SK-N-SH treated with all-trans-retinoic acid at 6 μM for 48 hours (cell line): Measurements from ENCODE around the gene ACKR3.

Experiments
- ARNTL ChIP-seq: fragments of 450-650 bp; formaldehyde crosslinking; IDR thresholded peaks from 2 replicates; pipeline ENCODE4 v1.5.0; 2020; ENCODE audit warnings: low read depth, mild to moderate bottlenecking, moderate library complexity, borderline replicate concordance
- CREB5 ChIP-seq: fragments of 250-450 bp; sonication (Bioruptor Pico); IDR thresholded peaks from 2 replicates; pipeline ENCODE4 v1.5.1; 2020; ENCODE audit warnings: low read depth, mild to moderate bottlenecking, moderate library complexity
- GLIS3 ChIP-seq: fragments of 250-450 bp; sonication (Bioruptor Pico); IDR thresholded peaks from 2 replicates; pipeline ENCODE4 v1.5.0; 2020; ENCODE audit warnings: mild to moderate bottlenecking, moderate library complexity
- OSR1 ChIP-seq: fragments of 250-450 bp; sonication (Bioruptor Pico); IDR thresholded peaks from 2 replicates; pipeline ENCODE4 v1.8.0; 2022; ENCODE audit warnings: moderate library complexity, mild to moderate bottlenecking, inconsistent platforms
- RARB ChIP-seq: fragments of 250-450 bp; sonication (Bioruptor Pico); IDR thresholded peaks from 2 replicates; pipeline ENCODE4 v1.8.0; 2021; ENCODE audit warnings: mild to moderate bottlenecking, moderate library complexity
- SNAI2 ChIP-seq: fragments of 250-450 bp; sonication (Bioruptor Pico); IDR thresholded peaks from 2 replicates; pipeline ENCODE4 v1.5.0; 2020; ENCODE audit warnings: mild to moderate bottlenecking, moderate library complexity
- TOX ChIP-seq: fragments of 250-450 bp; sonication (Bioruptor Pico); IDR thresholded peaks from 2 replicates; pipeline ENCODE4 v1.8.0; 2021; ENCODE audit warnings: mild to moderate bottlenecking, moderate library complexity, borderline replicate concordance
- ZC3H10 ChIP-seq: fragments of 250-450 bp; sonication (Bioruptor Pico); IDR thresholded peaks from 2 replicates; pipeline ENCODE4 v1.5.1; 2021; ENCODE audit warnings: mild to moderate bottlenecking, moderate library complexity
- ZFP3 ChIP-seq: fragments of 250-450 bp; sonication (Bioruptor Pico); IDR thresholded peaks from 2 replicates; pipeline ENCODE4 v1.5.0; 2020; ENCODE audit warnings: mild to moderate bottlenecking, moderate library complexity
- ZNF565 ChIP-seq: fragments of 450-650 bp; formaldehyde crosslinking; conservative IDR thresholded peaks from 2 replicates; pipeline ENCODE4 v1.5.0; 2020; ENCODE audit warnings: low read depth, mild to moderate bottlenecking, moderate library complexity
- TF ChIP-seq, protein P1 (sequence below): fragments of 250-450 bp; sonication (Bioruptor Pico); IDR thresholded peaks from 2 replicates; pipeline ENCODE4 v1.8.0; 2021; ENCODE audit warnings: low read depth, mild to moderate bottlenecking, moderate library complexity, borderline replicate concordance
- TF ChIP-seq, protein P2 (sequence below): fragments of 250-450 bp; sonication (Bioruptor Pico); IDR thresholded peaks from 2 replicates; pipeline ENCODE4 v1.5.0; 2020; ENCODE audit warnings: mild to moderate bottlenecking, moderate library complexity

DNA sequence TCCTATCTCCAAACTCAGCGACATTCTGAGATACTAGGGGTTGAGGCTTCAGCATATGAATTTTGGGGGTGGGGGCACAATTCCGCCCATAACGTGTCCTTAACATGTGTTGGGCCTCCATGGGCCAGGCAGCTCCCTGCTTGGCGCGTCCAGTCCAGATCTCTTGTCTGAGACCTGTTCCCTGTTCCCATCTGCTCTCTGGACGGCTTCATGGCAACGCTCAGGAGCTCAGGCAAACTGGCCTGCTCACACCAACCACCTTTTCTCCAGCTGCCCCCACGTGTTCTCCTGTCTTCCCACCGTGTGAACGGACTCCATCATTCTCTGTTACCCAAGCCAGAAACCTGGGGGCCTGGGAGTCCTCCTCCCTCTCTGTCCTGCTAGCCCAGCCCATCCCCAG is 36.4 kb downstream of the ACKR3 start:
- no peak for TF ChIP-seq ZFP3 (CRISPR knock-in tag)
- TF ChIP-seq SNAI2 (CRISPR knock-in tag): no peak
- TF ChIP-seq CREB5 (CRISPR knock-in tag): no peak
- TF ChIP-seq ARNTL (CRISPR knock-in tag): no peak
- TF ChIP-seq GLIS3 (CRISPR knock-in tag): no peak
- TF ChIP-seq ZC3H10: no peak
- no peak for TF ChIP-seq OSR1 (CRISPR knock-in tag)
- no peak for TF ChIP-seq ZNF565 (CRISPR knock-in tag)
- TF ChIP-seq, protein P1, sequence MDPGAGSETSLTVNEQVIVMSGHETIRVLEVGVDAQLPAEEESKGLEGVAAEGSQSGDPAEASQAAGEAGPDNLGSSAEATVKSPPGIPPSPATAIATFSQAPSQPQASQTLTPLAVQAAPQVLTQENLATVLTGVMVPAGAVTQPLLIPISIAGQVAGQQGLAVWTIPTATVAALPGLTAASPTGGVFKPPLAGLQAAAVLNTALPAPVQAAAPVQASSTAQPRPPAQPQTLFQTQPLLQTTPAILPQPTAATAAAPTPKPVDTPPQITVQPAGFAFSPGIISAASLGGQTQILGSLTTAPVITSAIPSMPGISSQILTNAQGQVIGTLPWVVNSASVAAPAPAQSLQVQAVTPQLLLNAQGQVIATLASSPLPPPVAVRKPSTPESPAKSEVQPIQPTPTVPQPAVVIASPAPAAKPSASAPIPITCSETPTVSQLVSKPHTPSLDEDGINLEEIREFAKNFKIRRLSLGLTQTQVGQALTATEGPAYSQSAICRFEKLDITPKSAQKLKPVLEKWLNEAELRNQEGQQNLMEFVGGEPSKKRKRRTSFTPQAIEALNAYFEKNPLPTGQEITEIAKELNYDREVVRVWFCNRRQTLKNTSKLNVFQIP (CRISPR knock-in tag): no peak
- TF ChIP-seq TOX: no peak
- no peak for TF ChIP-seq RARB
- TF ChIP-seq, protein P2, sequence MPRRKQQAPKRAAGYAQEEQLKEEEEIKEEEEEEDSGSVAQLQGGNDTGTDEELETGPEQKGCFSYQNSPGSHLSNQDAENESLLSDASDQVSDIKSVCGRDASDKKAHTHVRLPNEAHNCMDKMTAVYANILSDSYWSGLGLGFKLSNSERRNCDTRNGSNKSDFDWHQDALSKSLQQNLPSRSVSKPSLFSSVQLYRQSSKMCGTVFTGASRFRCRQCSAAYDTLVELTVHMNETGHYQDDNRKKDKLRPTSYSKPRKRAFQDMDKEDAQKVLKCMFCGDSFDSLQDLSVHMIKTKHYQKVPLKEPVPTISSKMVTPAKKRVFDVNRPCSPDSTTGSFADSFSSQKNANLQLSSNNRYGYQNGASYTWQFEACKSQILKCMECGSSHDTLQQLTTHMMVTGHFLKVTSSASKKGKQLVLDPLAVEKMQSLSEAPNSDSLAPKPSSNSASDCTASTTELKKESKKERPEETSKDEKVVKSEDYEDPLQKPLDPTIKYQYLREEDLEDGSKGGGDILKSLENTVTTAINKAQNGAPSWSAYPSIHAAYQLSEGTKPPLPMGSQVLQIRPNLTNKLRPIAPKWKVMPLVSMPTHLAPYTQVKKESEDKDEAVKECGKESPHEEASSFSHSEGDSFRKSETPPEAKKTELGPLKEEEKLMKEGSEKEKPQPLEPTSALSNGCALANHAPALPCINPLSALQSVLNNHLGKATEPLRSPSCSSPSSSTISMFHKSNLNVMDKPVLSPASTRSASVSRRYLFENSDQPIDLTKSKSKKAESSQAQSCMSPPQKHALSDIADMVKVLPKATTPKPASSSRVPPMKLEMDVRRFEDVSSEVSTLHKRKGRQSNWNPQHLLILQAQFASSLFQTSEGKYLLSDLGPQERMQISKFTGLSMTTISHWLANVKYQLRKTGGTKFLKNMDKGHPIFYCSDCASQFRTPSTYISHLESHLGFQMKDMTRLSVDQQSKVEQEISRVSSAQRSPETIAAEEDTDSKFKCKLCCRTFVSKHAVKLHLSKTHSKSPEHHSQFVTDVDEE: no peak
